SU-DHL-6 (cell line): Measurements from ENCODE around the gene ZDHHC15.
"Not testable (repeated sequence)": the region's sequence is repeated elsewhere in the genome, so short reads cannot be mapped to it uniquely, and the experiment has no call there.

Experiments used
- EZH2phosphoT487 ChIP-seq: fragments of 200-600 bp; sonication (generic), shearing (Covaris generic); conservative IDR thresholded peaks from 2 replicates; pipeline ENCODE4 v1.6.1; 2018; ENCODE audit warnings: mild to moderate bottlenecking, antibody characterized with exemption, low read length, moderate library complexity, mixed read lengths
- TF ChIP-seq, protein P1 (sequence below): fragments of 200-600 bp; sonication (generic); IDR thresholded peaks from one replicate; pipeline ENCODE4 v1.5.1; 2017; ENCODE audit warnings: antibody characterized with exemption, mild to moderate bottlenecking, low read length, moderate library complexity; ENCODE audit not compliant: insufficient read depth, poor library complexity, severe bottlenecking

DNA sequence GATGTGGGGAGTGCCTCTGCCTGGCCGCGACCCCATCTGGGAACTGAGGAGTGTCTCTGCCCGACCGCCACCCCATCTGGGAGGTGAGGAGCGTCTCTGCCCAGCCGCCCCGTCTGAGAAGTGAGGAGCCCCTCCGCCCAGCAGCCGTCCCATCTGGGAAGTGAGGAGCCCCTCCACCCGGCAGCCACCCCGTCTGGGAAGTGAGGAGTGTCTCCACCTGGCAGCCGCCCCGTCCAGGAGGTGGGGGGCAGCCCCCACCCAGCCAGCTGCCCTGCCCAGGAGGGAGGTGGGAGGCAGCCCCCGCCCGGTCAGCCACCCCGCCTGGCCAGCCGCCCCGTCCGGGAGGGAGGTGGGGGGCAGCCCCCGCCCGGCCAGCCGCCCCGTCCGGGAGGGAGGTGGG lies 115.7 kb downstream of the ZDHHC15 start:
- TF ChIP-seq, protein P1, sequence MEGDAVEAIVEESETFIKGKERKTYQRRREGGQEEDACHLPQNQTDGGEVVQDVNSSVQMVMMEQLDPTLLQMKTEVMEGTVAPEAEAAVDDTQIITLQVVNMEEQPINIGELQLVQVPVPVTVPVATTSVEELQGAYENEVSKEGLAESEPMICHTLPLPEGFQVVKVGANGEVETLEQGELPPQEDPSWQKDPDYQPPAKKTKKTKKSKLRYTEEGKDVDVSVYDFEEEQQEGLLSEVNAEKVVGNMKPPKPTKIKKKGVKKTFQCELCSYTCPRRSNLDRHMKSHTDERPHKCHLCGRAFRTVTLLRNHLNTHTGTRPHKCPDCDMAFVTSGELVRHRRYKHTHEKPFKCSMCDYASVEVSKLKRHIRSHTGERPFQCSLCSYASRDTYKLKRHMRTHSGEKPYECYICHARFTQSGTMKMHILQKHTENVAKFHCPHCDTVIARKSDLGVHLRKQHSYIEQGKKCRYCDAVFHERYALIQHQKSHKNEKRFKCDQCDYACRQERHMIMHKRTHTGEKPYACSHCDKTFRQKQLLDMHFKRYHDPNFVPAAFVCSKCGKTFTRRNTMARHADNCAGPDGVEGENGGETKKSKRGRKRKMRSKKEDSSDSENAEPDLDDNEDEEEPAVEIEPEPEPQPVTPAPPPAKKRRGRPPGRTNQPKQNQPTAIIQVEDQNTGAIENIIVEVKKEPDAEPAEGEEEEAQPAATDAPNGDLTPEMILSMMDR: not testable (repeated sequence)
- not testable (repeated sequence) for TF ChIP-seq EZH2phosphoT487
